GM21717 (cell line): Measurements from ENCODE around the gene FLOT2.
"Not testable (repeated sequence)": the region's sequence is repeated elsewhere in the genome, so short reads cannot be mapped to it uniquely, and the experiment has no call there.

Experiments used
- ATAC-seq: cut with Tn5 transposase; IDR thresholded peaks from one replicate; pipeline ENCODE4 v1.9.1; 2021; ENCODE audit warnings: mild to moderate bottlenecking, moderate library complexity; ENCODE audit not compliant: unreplicated experiment

FLOT2 gene

GRCh38 chr17:28877150-28877711, 20.3 kb downstream of the FLOT2 start:
- ATAC-seq: not testable (repeated sequence)

- ATAC-seq: no peak
Measured at GRCh38 chr17:28875848-28876550, 21.5 kb downstream of the FLOT2 start.

GRCh38 chr17:28874750-28875149, 22.8 kb downstream of the FLOT2 start:
- no peak for ATAC-seq

- ATAC-seq: no peak
Measured at GRCh38 chr17:28873839-28874238, 23.7 kb downstream of the FLOT2 start.

- peak; percentile 72 for ATAC-seq
Measured at GRCh38 chr17:28871056-28871579, 26.4 kb downstream of the FLOT2 start.

GRCh38 chr17:28867276-28867675, 30.3 kb downstream of the FLOT2 start:
- no peak for ATAC-seq

- ATAC-seq: no peak
Measured at GRCh38 chr17:28865946-28866752, 31.4 kb downstream of the FLOT2 start.

- no peak for ATAC-seq
Measured at GRCh38 chr17:28864991-28865849, 32.3 kb downstream of the FLOT2 start.

- no peak for ATAC-seq
Measured at GRCh38 chr17:28863953-28864352, 33.6 kb downstream of the FLOT2 start.

- ATAC-seq: no peak
Measured at GRCh38 chr17:28862561-28862960, 35.0 kb downstream of the FLOT2 start.

GRCh38 chr17:28861393-28862203, 35.9 kb downstream of the FLOT2 start:
- no peak for ATAC-seq

- no peak for ATAC-seq
Measured at GRCh38 chr17:28860363-28860808, 37.1 kb downstream of the FLOT2 start.

GRCh38 chr17:28858801-28859355, 38.7 kb downstream of the FLOT2 start:
- ATAC-seq: no peak

GRCh38 chr17:28857905-28858800, 39.4 kb downstream of the FLOT2 start:
- no peak for ATAC-seq

GRCh38 chr17:28856028-28856574, 41.4 kb downstream of the FLOT2 start:
- ATAC-seq: no peak

GRCh38 chr17:28855336-28855679, 42.2 kb downstream of the FLOT2 start:
- ATAC-seq: no peak

- ATAC-seq: peak; percentile 88
Measured at GRCh38 chr17:28854457-28855335, 42.8 kb downstream of the FLOT2 start, which contains the start of gene ERAL1. Gene ERAL1 (plus strand): TSS chr17:28855016. CDS start chr17:28855035, 19 bp downstream.
